HCT116 (cell line): Measurements from ENCODE around the gene MAF. TPM values are rescaled to one million over a fixed set of nuclear protein-coding genes. Genes with fewer than 3 reads are reported as not detected.

Source experiments
- ATAC-seq: fragments of 200-7000 bp; cut with Tn5 transposase; 2 replicates; pipeline ENCODE4 v1.9.1; 2020; ENCODE audit warnings: mild to moderate bottlenecking, moderate library complexity
- BruUV-seq: library from RNA; stranded (reverse); fragments of 400-500 nt; replicated peaks from 2 replicates; lab custom pipeline; 2021; lab: Mats Ljungman, UMichigan
- CTCF ChIA-PET: fragments of 300-600 bp; sonication (Branson Sonifier 250); formaldehyde crosslinking; loops from one replicate; lab custom pipeline; 2021; ENCODE audit warnings: antibody characterized with exemption; lab: Charles Lee
- POLR2A ChIA-PET: fragments of 300-600, 350-600 bp; sonication (Branson Sonifier 250); formaldehyde crosslinking; loops from one replicate; lab custom pipeline; 2021; ENCODE audit warnings: antibody characterized with exemption; lab: Charles Lee
- RAD21 ChIA-PET, 2 experiments: fragments of 300-600 bp; sonication (Branson Sonifier 250); formaldehyde crosslinking; loops; one replicate each; lab custom pipeline; 2023; ENCODE audit warnings: low total read pairs in 2 of 2; ENCODE audit not compliant: uncharacterized antibody in 2 of 2, unreplicated experiment in 2 of 2, low non-redundant PET in 1 of 2; lab: Charles Lee
- DNase-seq: peaks from one replicate; pipeline ENCODE4 v3.0.0-alpha.2; 2010; ENCODE audit warnings: low read depth, low spot score
- H2AFZ ChIP-seq: fragments of 200-600 bp; shearing (Covaris generic), sonication (generic); 2 replicates; pipeline ENCODE4 v1.6.1; 2017; ENCODE audit warnings: low read depth, mixed run types, mixed read lengths, antibody characterized with exemption, low read length; ENCODE audit not compliant: poor library complexity, severe bottlenecking
- H3K27ac ChIP-seq: 2 replicates; pipeline ENCODE4 v1.5.1; 2012; ENCODE audit warnings: low read depth, low read length
- H3K27me3 ChIP-seq: fragments of 200-600 bp; sonication (generic); 2 replicates; pipeline ENCODE4 v1.6.1; 2016; ENCODE audit warnings: mixed run types, low read length, mixed read lengths; ENCODE audit not compliant: insufficient read depth
- H3K36me3 ChIP-seq, 2 experiments: fragments of 200-500 bp in 1 of 2; fragments of 200-600 bp in 1 of 2; sonication (Bioruptor generic) in 1 of 2; sonication (generic) in 1 of 2; 2 replicates each; pipeline versions ENCODE4 v1.5.1 to v1.6.1; 2014 to 2016; ENCODE audit warnings: low read length in 2 of 2, inconsistent platforms in 1 of 2, mixed read lengths in 1 of 2, mixed run types in 1 of 2; ENCODE audit not compliant: insufficient read depth in 2 of 2, control insufficient read depth in 1 of 2
- H3K4me1 ChIP-seq, 2 experiments: fragments of 200-600 bp in 1 of 2; sonication (generic) in 1 of 2; 2 replicates each; pipeline versions ENCODE4 v1.5.1 to v1.6.1; 2012 to 2017; ENCODE audit warnings: low read length in 2 of 2, inconsistent platforms in 1 of 2, mild to moderate bottlenecking in 1 of 2, mixed read lengths in 1 of 2, mixed run types in 1 of 2, moderate library complexity in 1 of 2; ENCODE audit not compliant: insufficient read depth in 2 of 2, control insufficient read depth in 1 of 2
- H3K4me2 ChIP-seq: fragments of 200-600 bp; sonication (generic); 2 replicates; pipeline ENCODE4 v1.6.1; 2017; ENCODE audit warnings: mixed run types, low read length, mixed read lengths
- H3K4me3 ChIP-seq, 2 experiments: fragments of 200-600 bp in 1 of 2; sonication (generic) in 1 of 2; replicated peaks in 1 of 2; 2 replicates each; pipeline ENCODE4 v1.5.1; 2011 to 2016; ENCODE audit warnings: low read length in 2 of 2, control low read depth in 1 of 2, low read depth in 1 of 2, mild to moderate bottlenecking in 1 of 2, mixed read lengths in 1 of 2, mixed run types in 1 of 2
- H3K79me2 ChIP-seq: fragments of 200-600 bp; sonication (generic); 2 replicates; pipeline ENCODE4 v1.6.1; 2017; ENCODE audit warnings: mild to moderate bottlenecking, mixed run types, low read length, moderate library complexity, mixed read lengths; ENCODE audit not compliant: insufficient read depth
- H3K9ac ChIP-seq: fragments of 200-600 bp; sonication (generic); 2 replicates; pipeline ENCODE4 v1.6.1; 2016; ENCODE audit warnings: low read length, mixed read lengths
- H3K9me2 ChIP-seq: fragments of 200-600 bp; sonication (generic), shearing (Covaris generic); 2 replicates; pipeline ENCODE4 v1.6.1; 2017; ENCODE audit warnings: mixed run types, mild to moderate bottlenecking, moderate library complexity; ENCODE audit not compliant: insufficient read depth
- H3K9me3 ChIP-seq, 2 experiments: fragments of 200-500 bp in 1 of 2; fragments of 200-600 bp in 1 of 2; sonication (Bioruptor generic) in 1 of 2; sonication (generic) in 1 of 2; 2 replicates each; pipeline ENCODE4 v1.6.1; 2014 to 2017; ENCODE audit warnings: low read length in 2 of 2, mixed read lengths in 2 of 2, inconsistent platforms in 1 of 2, low read depth in 1 of 2, mild to moderate bottlenecking in 1 of 2, mixed run types in 1 of 2, moderate library complexity in 1 of 2; ENCODE audit not compliant: control insufficient read depth in 1 of 2, insufficient read depth in 1 of 2
- H4K20me1 ChIP-seq: fragments of 200-600 bp; sonication (generic), shearing (Covaris generic); 2 replicates; pipeline ENCODE4 v1.6.1; 2017; ENCODE audit warnings: mixed run types, mild to moderate bottlenecking, moderate library complexity; ENCODE audit not compliant: insufficient read depth
- ATF3 ChIP-seq: IDR thresholded peaks from 2 replicates; pipeline ENCODE4 v1.6.1; 2012
- ELF1 ChIP-seq: IDR thresholded peaks from 2 replicates; pipeline ENCODE4 v1.6.1; 2012; ENCODE audit warnings: low read depth, borderline replicate concordance
- FOSL1 ChIP-seq: IDR thresholded peaks from 2 replicates; pipeline ENCODE4 v1.6.1; 2012; ENCODE audit warnings: low read depth
- MAX ChIP-seq: IDR thresholded peaks from 2 replicates; pipeline ENCODE4 v1.6.1; 2012
- POLR2AphosphoS5 ChIP-seq: IDR thresholded peaks from 2 replicates; pipeline ENCODE4 v1.6.1; 2011; ENCODE audit warnings: mild to moderate bottlenecking, low read depth, low read length, moderate library complexity
- RAD21 ChIP-seq: IDR thresholded peaks from 2 replicates; pipeline ENCODE4 v1.6.1; 2012; ENCODE audit warnings: low read depth, mild to moderate bottlenecking
- SRF ChIP-seq: IDR thresholded peaks from 2 replicates; pipeline ENCODE4 v1.6.1; 2012; ENCODE audit warnings: low read depth
- TCF7L2 ChIP-seq: IDR thresholded peaks from 2 replicates; pipeline ENCODE4 v1.7.0; 2011; ENCODE audit warnings: borderline replicate concordance, inconsistent platforms; ENCODE audit not compliant: insufficient read depth, insufficient read length; ENCODE audit errors: extremely low read depth
- ZBTB33 ChIP-seq: IDR thresholded peaks from 2 replicates; pipeline ENCODE4 v1.6.1; 2011; ENCODE audit warnings: mild to moderate bottlenecking, low read length, moderate library complexity; ENCODE audit not compliant: insufficient replicate concordance; ENCODE audit errors: extremely low read depth
- ZFX ChIP-seq: fragments of 450-650 bp; IDR thresholded peaks from 2 replicates; pipeline ENCODE4 v1.6.1; 2017
- ZNF274 ChIP-seq: fragments of 200-500 bp; sonication (Bioruptor generic); IDR thresholded peaks from 2 replicates; pipeline ENCODE4 v1.6.1; 2014; ENCODE audit warnings: mild to moderate bottlenecking, low read depth, low read length, inconsistent platforms
- intact Hi-C: fragments of 100-400 bp; cut with micrococcal nuclease; formaldehyde crosslinking; loops from 2 replicates; pipeline ENCODE4 v1.10.0; 2022
- total RNA-seq: library from RNA; stranded (reverse); gene quantifications from one replicate; pipeline ENCODE4 v1.2.1, GENCODE V29; 2021; ENCODE audit not compliant: unreplicated experiment
- TF ChIP-seq, protein P1 (sequence below), 3 experiments: fragments of 200-600 bp in 1 of 3; sonication (generic) in 1 of 3; IDR thresholded peaks in 2 of 3; conservative IDR thresholded peaks in 1 of 3; 2 replicates each; pipeline ENCODE4 v1.5.1; 2012 to 2017; ENCODE audit warnings: low read depth in 2 of 3, low read length in 2 of 3, antibody characterized with exemption in 1 of 3, borderline replicate concordance in 1 of 3, control low read depth in 1 of 3, mild to moderate bottlenecking in 1 of 3, mixed read lengths in 1 of 3, mixed run types in 1 of 3, moderate library complexity in 1 of 3; ENCODE audit not compliant: insufficient read depth in 1 of 3

Gene MAF
- total RNA-seq, 1 experiment from 2014 or later, result 0.27 TPM

DNA sequence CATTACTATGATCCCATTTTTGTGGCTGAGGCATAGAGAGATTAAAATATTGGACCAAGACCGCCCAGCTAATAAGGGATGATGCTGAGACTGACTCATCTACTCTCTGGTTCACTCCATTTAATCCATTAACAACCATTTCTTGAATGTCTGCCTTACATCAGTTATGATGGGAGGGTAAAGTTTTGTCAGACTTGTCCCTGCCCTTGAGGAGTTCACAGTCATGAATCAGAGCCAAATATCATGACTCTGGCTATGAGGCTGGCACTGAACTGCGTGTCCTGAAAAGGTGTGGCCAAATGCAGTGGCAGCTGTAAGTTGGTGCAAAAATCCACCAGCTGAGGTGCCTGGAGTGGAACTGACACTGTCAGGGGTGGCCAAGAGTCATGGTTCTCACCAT is 35.0 kb upstream of the MAF start:
- Histone ChIP-seq H3K9me3 (peaks cover 42 to 70% of the 10 kb centered on the region in 2 experiments; a peak in 2 of 4 replicates), H3K27me3 (no peaks in the 10 kb centered on the region), H3K4me1 (no peaks in the 10 kb centered on the region), H2AFZ (no peak overlapping the region), H3K9ac (no peak overlapping the region), H3K27ac (no peak overlapping the region), H3K4me2 (no peak overlapping the region), H3K9me2 (no peaks in the 10 kb centered on the region), H3K36me3 (no peaks in the 10 kb centered on the region), H3K4me3 (no peak overlapping the region), H3K79me2 (no peaks in the 10 kb centered on the region), H4K20me1 (no peaks in the 10 kb centered on the region)
- ATAC-seq, result no peak
- BruUV-seq, result no TSS peak
- ChIA-PET POLR2A (no interaction called here), CTCF (no interaction called here), RAD21 (no interaction called here)
- no peak for TF ChIP-seq FOSL1
- TF ChIP-seq ELF1, result no peak
- no peak for TF ChIP-seq TCF7L2
- TF ChIP-seq MAX, result no peak
- no peak for TF ChIP-seq SRF
- no peak for TF ChIP-seq ZFX
- TF ChIP-seq ZNF274, result no peak
- no peak for TF ChIP-seq ATF3
- TF ChIP-seq POLR2AphosphoS5, result no peak
- TF ChIP-seq ZBTB33, result no peak
- TF ChIP-seq RAD21, result no peak
- TF ChIP-seq, protein P1, sequence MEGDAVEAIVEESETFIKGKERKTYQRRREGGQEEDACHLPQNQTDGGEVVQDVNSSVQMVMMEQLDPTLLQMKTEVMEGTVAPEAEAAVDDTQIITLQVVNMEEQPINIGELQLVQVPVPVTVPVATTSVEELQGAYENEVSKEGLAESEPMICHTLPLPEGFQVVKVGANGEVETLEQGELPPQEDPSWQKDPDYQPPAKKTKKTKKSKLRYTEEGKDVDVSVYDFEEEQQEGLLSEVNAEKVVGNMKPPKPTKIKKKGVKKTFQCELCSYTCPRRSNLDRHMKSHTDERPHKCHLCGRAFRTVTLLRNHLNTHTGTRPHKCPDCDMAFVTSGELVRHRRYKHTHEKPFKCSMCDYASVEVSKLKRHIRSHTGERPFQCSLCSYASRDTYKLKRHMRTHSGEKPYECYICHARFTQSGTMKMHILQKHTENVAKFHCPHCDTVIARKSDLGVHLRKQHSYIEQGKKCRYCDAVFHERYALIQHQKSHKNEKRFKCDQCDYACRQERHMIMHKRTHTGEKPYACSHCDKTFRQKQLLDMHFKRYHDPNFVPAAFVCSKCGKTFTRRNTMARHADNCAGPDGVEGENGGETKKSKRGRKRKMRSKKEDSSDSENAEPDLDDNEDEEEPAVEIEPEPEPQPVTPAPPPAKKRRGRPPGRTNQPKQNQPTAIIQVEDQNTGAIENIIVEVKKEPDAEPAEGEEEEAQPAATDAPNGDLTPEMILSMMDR (IDR thresholded peaks at IDR 0.05 in 2 of 3, conservative IDR thresholded peaks at IDR 0.05 in 1 of 3; ENCODE audit: borderline replicate concordance in 1 of 3, insufficient read depth in 1 of 3, low read depth in 2 of 3, low read length in 2 of 3), result no peak
- DNase-seq, result no peak
- intact Hi-C loops, result no loop called here
